ENCODE results near the gene UBE2R2.
A peak's percentile ranks its signal among the peaks of the same experiment; 100 is the strongest.

UBE2R2 gene

DNA sequence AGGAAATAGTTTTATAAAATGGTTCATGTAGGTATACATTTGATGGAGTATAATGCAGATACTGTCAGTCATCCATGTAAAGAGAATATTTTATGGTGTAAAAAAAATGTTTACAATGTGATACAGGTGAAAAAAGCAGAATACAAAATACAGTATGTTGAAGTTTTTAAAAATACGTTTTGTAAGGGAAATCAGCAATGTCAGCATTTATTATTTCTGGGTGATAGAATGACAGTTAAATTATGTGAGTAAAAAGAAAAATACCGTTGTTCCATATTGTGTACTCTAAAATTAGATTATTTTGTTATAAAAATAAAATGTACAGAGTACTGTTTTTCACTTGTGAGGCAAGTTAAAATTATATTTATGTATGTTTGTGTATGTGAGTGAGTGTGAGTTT, 69.0 kb downstream of the UBE2R2 start:
- DNase-seq: no peak

DNA sequence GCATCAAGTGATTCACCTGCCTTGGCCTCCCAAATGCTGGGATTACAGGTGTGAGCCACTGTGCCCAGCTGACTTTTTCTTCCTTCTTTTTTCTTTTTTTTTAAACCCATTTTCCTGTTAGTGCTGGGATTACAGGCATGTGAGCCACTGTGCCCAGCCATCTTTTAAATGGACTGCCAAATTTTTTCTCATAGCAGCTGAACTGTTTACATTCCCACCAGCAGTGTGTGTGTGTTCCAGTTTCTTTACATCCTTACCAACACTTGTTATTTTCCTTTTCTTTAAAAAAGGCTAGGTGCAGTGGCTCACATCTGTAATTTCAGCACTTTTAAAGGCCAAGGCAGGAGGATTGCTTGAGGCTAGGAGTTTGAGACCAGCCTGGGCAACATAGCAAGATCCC, 76.9 kb downstream of the UBE2R2 start:
- no peak for DNase-seq

DNA sequence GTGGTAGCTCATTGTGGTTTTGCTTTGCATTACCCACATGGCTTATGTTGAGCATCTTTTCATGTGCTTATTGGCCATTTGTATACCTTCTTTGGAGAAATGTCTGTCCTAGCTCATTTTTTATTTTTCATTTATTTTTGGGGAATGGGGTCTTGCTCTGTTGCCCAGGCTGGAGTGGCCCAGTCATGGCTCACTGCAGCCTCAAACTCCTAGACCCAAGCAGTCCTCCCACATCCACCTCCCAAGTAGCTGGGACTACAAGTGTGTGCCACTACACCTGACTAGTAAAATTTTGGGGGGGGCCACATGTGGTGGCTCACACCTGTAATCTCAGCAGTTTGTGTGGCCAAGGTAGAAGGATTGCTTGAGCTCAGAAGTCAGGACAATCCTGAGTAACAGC, 77.4 kb downstream of the UBE2R2 start:
- DNase-seq: no peak

DNA sequence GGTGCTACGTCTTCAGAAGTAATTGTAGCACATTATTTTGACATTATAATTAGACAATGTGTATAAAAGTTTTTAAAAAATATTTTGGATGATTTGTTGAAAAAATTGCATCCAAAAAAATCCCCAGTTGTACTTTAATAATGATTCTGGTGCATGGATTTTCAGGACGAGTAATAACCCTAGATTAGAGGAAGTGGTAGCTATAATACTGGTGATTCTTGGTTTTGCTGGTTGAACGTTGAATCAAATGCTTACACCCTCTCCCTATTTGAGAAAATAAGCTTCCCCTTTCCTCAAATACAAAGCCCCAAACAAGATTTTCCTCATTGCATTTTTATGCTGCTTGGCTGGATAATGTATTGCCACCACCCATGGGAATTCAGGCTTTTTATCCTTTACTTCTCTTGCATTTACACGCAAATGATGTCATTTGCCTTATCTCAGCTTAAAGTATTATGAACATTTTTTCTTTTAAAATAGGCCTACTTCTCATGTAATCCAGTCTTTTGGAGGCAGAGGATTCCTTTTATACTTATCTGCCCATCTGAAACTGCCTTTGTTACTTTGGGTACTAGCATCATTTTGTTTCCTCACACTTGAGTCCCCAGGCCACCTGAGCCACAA, 86.3 kb downstream of the UBE2R2 start:
- peak in 2 of 4 experiments; percentile 38 to 46 for DNase-seq

DNA sequence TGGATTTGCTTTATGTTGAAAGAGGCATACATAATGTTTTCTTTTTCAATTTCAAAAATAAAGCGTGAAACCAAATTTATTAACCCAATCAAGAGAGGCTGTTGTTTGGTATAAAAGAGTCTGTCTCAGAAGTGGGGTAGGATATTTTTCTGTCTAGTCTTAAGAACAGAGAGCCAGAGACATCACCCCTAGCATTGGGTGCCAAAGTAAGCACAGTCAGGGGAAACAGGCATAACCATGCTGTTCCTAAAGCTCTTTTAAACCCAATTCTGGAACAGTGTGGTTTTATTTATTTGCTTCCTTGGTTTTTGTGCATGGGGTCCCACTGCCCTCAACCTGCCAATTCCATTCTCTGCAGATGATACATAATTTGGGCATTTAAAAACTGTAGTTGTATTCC, 88.2 kb downstream of the UBE2R2 start:
- DNase-seq: no peak

DNA sequence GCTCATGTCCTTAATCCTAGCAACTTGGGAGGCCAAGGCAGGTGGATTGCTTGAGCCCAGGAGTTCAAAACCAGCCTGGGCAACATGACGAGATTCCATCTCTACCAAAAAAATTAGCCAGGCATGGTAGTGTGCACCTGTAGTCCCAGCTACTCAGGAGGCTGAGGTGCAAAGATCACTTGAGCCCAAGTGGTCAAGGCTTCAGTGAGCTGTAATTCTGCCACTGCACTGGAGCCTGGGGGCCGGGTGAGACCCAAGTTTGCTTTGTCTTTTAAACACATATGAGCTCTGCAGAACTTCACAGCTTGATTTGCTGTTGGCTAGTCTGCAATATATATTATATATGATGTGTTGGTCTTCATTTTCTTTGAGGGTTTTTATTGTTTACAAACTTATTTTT, 89.8 kb downstream of the UBE2R2 start:
- DNase-seq: no peak

DNA sequence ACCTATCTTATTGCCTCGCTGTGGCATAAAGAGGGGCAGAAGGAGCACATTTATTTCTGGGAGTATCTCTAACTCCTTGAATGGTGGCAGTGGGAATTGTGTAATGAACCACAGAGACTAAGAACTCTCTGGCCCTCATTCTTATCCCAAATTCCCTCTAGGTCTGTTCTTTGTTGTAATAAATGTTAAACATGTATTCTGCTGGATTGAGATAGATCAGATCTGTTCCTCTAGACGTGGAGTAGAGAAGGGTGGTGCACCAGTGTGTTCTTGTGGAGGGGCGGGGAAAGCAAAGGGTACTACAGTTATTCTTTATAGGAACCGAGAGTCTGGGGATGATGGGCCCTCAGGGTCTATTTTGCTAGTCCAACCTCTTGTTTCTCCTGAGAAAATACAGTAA, 90.4 kb downstream of the UBE2R2 start:
- no peak for DNase-seq

DNA sequence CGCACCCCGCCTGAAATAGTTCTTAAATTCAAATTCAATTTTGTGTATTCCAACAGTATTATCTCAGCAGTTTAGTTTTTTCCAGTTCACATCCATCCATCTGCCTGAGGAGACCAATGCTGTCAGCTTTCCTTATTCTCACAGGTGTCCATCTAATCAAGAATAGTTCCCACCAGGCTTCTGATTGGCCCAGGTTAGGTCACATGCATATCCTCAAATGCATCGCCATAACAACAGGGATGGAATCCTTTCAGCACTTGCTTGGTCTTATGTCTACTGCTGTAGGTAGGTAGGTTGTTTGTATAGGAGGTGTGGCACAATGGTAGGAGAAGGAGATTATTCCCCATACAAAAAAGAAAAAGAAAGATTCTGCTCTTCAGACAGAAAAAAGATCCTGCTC, 91.2 kb downstream of the UBE2R2 start:
- no peak for DNase-seq

DNA sequence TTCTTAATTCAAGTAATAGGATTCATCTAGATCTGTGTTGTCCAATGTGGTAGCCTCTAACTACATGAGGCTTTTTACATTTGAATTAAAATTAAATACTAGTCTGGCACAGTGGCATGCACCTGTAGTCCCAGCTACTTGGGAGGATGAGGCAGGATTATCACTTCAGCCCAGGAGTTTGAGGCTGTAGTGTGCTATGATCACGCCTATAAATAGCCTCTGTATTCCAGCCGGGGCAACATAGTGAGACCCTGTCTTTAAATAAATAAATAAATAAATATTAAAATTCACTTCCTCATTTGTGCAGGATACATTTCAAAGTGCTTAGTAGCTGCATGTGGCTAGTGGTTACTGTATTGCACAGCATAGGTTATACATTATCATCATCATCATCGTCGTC, 91.8 kb downstream of the UBE2R2 start:
- peak in 1 of 4 experiments; percentile 17 for DNase-seq

DNA sequence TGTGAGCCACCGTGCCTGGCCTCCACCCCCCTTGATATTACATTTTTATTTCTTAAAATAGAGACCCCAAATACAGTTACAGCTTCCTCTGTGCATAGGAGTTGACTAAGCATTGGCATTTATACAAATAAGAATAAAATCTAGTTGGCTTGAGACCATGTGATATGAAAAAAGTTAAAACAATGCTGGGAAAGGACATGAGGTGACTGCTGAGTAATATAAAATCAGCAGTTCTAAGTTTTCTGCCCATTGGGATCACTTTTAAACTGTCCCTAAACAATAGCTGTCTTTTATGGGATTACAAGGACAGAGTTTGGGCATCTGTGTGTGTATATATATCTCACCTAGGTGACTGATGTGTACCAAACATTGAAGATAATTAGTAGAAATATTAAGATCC, 96.6 kb downstream of the UBE2R2 start:
- DNase-seq: no peak

DNA sequence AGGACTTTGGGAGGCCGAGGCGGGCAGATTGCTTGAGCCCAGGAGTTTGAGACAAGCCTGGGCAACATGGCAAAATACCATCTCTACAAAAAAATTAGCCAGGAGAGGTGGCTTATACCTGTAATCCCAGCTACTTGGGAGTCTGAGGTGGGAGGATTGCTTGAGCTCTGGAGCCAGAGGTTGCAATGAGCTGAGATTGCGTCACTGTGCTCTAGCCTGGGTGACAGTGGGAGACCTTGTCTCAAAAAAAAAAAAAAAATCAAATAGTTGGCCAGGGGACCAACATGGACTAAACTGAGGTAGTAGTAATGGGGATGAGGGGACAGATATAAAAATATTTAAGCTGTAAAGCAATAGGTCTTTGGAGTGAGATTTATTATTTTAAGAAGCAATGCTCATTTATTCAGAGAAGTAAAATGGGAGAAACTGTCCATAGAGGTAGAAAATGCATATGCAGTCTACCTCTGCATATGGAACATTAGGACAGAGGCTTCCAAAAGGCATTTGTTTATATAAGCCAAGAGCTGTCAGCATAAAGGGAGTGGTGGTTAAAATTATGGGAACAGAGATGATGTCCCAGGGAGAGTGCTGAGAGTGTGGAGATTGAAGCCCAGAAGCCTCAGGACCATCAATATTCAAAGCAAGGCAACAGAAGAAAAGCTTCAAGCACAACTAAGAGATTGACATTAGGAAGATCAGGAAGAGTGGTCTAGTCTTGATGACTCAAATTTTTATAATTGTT, 98.1 kb downstream of the UBE2R2 start:
- no peak for DNase-seq

DNA sequence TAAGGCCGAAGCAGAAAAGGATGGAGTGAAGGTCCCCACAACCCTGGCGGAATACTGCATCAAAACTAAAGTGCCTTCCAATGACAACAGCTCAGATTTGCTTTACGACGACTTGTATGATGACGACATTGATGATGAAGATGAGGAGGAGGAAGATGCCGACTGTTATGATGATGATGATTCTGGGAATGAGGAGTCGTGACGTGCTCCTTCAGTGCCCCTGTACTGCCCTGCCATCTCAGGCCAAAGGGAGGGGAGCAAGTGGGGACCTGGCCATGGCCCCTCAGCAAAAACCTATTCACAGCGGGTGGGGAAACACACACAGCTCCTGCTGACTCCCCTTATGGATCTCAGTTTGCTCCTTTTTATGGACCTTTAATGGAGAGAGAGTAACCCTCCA, 100.1 kb downstream of the UBE2R2 start:
- no peak for DNase-seq

DNA sequence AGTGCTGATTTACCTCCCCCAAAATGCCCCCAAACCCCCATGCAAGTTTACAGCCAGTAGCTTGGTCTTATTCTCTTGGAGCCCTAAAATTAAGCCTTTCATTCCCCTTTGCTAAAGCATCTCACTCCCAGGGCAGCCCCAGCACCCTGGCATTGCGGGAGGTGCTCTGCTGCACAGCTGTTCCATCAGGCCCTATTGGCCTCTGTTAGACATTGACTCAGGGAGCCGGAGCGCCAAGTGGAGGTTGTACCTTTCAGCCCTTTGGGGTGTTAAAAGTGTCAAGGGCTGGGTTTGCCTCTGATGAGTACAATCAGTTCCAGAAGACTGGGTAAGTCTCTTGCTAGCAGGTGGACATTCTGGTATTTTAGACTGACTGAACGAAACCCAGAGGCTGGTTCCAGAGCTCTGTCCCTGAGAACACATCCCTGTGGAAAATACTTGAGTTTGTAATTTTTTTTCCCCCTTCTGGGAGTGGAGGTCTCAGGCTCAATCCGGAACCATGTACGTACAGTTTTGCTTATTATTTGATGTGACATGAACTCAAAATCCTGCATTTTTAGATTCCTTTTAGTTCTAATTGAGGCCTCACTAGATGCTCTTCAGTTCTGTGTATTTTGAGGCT, 102.4 kb downstream of the UBE2R2 start:
- no peak for DNase-seq

DNA sequence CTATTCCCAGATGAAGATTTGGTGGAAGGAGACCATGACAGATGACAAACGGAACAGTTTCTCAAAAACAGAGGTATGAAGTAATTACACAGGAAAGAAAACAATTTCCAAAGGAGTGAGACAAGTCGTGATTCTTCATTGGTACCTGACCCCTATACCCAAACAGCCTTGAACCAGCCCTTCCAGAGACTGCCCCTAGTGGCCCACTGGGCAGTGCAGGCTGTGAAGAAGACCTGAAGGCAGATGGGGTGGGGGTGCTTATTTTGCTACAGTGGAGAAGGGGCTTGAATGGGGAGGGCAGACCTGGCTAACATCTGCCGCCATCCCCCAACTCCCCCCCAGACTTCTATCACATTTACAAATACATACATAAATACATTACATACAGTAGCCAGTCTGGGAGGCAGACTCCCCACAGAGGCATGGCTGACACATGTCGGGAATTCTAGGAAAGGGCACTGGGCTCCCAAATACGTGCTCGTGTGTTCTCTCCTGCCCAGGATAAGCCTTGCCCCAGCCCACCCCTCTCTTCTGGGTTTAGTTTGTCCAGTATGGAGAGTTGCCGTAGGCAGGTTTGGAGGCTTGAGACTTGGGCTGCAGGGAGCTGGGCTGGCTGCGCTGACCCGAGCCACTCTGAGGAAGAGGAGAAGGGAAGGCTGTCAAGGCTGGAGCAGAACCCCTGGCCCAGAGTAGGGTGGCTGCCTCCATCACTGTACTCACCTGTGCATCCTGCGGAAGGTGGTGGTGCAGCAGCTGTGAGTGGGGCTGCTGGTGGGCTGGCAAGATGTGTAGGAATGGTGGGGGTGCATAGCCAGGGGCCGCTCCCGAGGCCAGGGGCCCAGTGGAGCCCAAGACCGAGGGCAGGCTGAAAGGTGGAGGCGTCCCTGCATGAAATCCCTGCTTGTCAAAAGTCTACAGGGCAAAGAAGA, 105.3 kb downstream of the UBE2R2 start:
- peak in 3 of 4 experiments; percentile 22 to 34 (median 33) for DNase-seq

DNA sequence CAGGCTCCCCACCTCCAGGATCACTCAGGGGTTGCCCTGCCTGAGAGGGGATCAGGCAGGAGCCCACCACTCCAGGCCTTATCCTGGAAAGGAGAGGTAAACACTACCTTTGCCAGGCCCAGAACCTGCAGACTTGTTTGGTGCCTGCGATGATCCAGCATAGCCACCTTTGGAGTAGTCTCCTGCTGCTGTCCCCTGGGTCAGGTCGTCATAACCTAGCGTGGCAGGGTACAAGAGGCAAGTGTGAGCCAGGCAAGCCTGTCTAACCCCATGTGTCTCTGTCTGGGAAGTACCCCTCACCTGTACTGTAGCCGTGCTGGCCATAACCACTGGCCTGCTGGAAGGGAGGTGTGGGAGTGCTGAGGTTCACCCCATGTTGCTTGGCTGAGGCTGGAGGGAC, 106.1 kb downstream of the UBE2R2 start:
- no peak for DNase-seq

DNA sequence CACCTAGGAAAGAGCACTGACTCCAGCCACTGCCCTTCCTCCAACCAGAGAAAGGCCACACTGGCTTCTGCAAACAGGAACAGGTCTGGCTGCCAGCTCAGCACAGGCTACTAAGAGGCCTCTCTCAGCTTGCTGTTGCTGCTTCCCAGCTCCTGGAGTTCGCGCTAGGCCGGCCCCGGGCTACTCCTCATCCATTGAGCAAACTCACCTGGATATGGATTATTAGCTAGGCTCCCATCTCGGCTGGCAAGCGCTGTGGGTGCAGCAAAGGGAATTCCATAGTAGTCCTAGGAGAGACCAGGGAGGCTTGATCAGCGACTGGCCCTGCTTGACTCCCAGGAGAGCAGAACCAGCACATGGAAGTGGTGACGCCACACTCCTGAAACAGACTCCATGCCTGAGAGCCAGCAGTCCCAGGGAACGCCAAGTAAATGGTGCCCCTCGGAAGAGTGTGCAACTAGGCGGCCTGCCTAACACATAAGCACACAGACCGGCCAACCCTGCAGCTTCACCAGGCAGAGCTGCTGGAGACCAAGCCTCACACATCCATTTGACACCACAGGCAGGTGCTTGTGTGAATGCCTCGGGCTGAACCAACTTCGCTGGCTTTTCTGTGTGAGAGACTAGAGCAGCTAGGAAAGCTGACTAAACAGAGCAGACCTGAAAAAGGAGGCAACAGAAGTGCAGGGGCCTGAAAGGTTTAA, 107.2 kb downstream of the UBE2R2 start:
- DNase-seq: no peak

DNA sequence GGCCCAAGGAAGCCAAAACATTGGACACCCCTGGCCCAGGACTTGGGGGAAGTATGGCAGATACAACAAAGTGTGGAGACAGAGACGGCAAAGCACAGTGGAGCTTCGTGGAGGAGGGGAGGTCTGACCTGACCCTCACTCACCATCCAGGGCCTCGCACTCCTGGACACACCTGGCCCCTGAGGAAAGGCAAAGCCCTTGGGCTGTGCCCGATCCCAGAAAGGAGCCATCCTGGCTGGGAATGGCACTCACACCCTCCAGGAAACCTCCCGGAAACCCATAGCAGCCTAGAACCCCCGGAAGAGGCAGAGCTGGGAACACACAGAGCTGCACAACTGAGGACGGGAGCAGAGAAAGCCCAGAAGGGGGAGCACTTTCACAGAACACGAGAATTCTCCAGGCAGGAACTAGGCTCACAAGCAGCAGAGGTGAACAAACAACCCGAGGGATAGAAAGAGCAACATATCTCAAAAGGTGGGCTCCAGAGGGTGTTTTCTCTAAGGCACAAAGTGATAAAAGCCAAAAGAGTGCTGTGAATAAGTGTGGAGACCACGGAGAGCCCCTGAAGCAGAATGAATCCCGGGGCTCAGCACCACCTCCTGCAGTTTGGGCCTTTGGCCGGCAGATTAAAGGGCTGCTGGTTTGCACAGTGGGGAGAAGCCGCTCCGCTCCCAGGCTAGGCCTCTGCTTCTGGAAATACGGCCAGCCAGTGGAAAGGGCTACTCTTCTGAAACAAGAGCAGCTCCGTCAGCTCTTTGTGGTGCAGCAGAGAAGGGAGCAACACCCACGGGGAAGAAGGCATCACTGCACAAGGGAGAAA, 108.2 kb downstream of the UBE2R2 start:
- peak; percentile 18 to 51 (median 36) for DNase-seq

DNA sequence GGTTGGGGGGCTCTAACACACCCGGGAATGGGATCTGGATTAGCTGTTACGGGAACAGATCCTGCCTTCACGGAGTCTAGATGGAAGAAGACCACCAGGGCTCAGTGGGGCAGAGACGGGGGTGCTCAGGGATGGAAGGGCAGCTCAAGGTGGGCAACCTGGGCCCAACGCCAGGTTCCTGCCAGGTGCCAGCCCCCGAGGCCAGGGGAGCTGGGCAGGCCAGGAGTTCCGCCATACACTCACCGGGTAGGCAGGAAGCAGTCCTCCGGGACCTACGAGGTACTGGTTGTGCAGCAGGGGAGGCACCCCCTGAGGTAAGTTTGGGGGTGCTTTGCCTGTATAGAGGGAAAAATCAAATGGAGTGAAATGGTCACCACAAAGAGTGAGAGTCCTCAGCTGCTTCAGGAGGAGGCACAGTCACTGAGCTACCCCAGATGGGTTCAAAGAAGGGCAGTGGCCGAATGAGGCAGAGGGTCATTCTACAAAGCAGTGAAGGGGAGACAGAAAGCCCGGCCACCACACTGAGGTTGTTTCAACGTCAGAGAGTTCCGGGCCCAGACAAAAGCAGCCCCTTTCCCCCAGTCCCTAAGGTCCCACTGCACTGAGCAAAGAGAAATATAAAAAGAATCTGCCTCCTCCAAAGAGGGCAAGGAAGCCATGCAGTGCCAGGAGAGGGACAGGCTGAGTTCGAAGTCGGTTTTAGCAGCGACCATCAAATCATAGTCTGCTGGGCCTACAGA, 110.0 kb downstream of the UBE2R2 start:
- no peak for DNase-seq

DNA sequence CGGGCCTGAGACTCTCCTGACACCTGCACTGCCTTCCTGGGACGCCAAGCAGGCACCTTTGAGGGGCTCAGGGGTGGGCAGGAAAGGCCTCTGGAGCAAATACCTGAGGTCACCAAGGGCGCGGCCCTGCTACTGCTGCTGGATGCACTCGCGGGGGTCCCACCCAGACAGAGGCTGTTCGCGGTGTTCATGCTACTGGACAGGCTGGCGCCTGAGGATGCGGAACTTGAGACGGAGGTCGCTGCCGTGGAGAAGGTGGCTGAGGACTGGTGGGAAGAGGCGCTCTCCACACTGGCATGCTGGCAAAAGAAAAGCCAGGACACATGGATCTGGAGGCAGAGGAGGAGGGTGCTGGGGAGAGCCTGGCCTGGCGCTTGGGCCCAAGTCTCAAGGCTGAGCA, 110.7 kb downstream of the UBE2R2 start:
- DNase-seq: no peak

DNA sequence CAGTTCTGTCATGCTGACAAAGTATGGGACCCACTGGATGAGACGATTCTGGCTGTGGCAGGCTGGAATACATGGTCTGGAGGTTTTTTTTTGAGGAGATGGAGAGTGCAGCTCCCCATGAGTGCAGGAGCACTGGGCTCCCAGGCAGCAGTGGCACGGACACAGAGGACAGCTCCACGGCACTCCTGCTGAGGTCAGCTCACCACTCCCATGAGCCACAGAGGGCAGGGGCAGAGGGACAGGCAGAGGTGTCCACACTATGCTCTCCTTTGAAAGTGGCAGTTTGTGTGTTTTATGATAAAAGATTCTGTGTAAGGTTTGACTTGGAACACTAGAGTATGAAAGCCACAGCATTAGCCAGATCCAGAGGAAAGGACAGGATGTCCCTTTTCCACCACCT, 114.4 kb downstream of the UBE2R2 start:
- no peak for DNase-seq
